HL-60 (cell line): ENCODE data around the gene PPP1R10.
"Not testable (repeated sequence)": the region's sequence is repeated elsewhere in the genome, so short reads cannot be mapped to it uniquely, and the experiment has no call there.

Experiments
- CTCF ChIP-seq: IDR thresholded peaks from one replicate; pipeline ENCODE4 v1.5.1; 2011; ENCODE audit warnings: low read length, control low read depth, inconsistent platforms; ENCODE audit not compliant: insufficient read depth
- GABPA ChIP-seq: IDR thresholded peaks from 2 replicates; pipeline ENCODE4 v1.6.1; 2012; ENCODE audit warnings: low read depth
- POLR2AphosphoS5 ChIP-seq: IDR thresholded peaks from 2 replicates; pipeline ENCODE4 v1.6.1; 2012; ENCODE audit warnings: low read depth
- REST ChIP-seq: IDR thresholded peaks from 2 replicates; pipeline ENCODE4 v1.6.1; 2012; ENCODE audit warnings: low read depth; ENCODE audit not compliant: insufficient replicate concordance
- SPI1 ChIP-seq: IDR thresholded peaks from 2 replicates; pipeline ENCODE4 v1.6.1; 2012; ENCODE audit warnings: low read depth, mild to moderate bottlenecking, borderline replicate concordance

DNA sequence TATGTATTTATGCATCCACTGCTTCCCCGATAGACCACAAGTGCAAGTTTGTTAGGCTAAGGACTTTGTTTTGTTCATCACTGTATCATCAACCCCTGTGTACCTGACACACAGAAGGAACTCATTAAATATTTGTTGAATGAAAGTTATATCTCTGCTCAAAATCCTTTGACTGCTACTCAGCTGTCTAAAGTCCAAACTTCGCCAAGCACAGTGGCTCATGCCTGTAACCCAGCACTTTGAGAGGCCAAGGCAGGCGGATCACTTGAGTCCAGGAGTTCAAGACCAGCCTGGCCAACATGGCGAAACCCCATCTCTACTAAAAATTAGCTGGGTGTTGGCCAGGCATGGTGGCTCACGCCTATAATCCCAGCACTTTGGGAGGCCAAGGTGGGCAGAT, 40.9 kb upstream of the PPP1R10 start:
- TF ChIP-seq CTCF, REST, POLR2AphosphoS5, GABPA, SPI1: not testable (repeated sequence)
